Upper lobe of left lung (tissue), 6 donors: ENCODE measurements around the gene PIH1D2. TPM values are rescaled to one million over a fixed set of nuclear protein-coding genes. Genes with fewer than 3 reads are reported as not detected.

ENCODE experiments used
- ATAC-seq, 2 donors: fragments of 200-7000 bp; cut with Tn5 transposase; one replicate each; pipeline ENCODE4 v1.9.1; 2022; ENCODE audit warnings: mild to moderate bottlenecking in 2 of 2, moderate library complexity in 2 of 2; ENCODE audit not compliant: low FRiP score in 2 of 2
- DNase-seq, 2 donors: peaks; one replicate each; pipeline ENCODE4 v3.0.0-alpha.2; 2019 to 2020
- H3K27ac ChIP-seq, 4 donors: fragments of 200-600 bp; sonication (generic); one replicate each; pipeline ENCODE4 v1.5.1; 2016 to 2019
- H3K27me3 ChIP-seq, 4 donors: fragments of 200-600 bp; sonication (generic); one replicate each; pipeline ENCODE4 v1.5.1; 2017 to 2019
- H3K36me3 ChIP-seq, 4 donors: fragments of 200-600 bp; sonication (generic); one replicate each; pipeline ENCODE4 v1.5.1; 2016 to 2019
- H3K4me1 ChIP-seq, 4 donors: fragments of 200-600 bp; sonication (generic); one replicate each; pipeline ENCODE4 v1.5.1; 2018 to 2019
- H3K4me3 ChIP-seq, 4 donors: fragments of 200-600 bp; sonication (generic); one replicate each; pipeline ENCODE4 v1.5.1; 2017 to 2019; ENCODE audit warnings: mild to moderate bottlenecking in 2 of 4, moderate library complexity in 1 of 4
- H3K9me3 ChIP-seq, 4 donors: fragments of 200-600 bp; sonication (generic); one replicate each; pipeline ENCODE4 v1.5.1; 2018 to 2019
- CTCF ChIP-seq, 6 experiments: fragments of 450-650 bp in 4 of 6; fragments of 200-600 bp in 2 of 6; sonication (generic) in 2 of 6; IDR thresholded peaks; one replicate each; pipeline ENCODE4 v1.5.1; 2016 to 2019; ENCODE audit warnings: antibody characterized with exemption in 6 of 6
- EP300 ChIP-seq, 4 donors: sonication (generic); formaldehyde crosslinking; IDR thresholded peaks; one replicate each; pipeline ENCODE4 v1.5.1; 2017; ENCODE audit warnings: antibody characterized with exemption in 4 of 4, control low read depth in 2 of 4
- POLR2A ChIP-seq, 4 donors: fragments of 450-650 bp; IDR thresholded peaks; one replicate each; pipeline ENCODE4 v1.5.1; 2016 to 2017; ENCODE audit warnings: antibody characterized with exemption in 4 of 4, mild to moderate bottlenecking in 2 of 4
- POLR2AphosphoS5 ChIP-seq, 2 donors: sonication (generic); formaldehyde crosslinking; IDR thresholded peaks; one replicate each; pipeline ENCODE4 v1.5.1; 2017; ENCODE audit warnings: antibody characterized with exemption in 2 of 2
- WGBS, 2 donors: methylation state at CpG; one replicate each; pipeline ENCODE4 v1.1.5; 2017 to 2018; 5-methylcytosine and 5-hydroxymethylcytosine counted together
- total RNA-seq, 6 donors: library from RNA; depleted of rRNA in 4 of 6; stranded (reverse); fragments of >200 nt in 4 of 6; gene quantifications; one replicate each; pipeline versions ENCODE4 v1.1.0 to v1.2.1, GENCODE V29; 2016 to 2021
- donor health status: DM: no; HTN: no; CAD: no; lungs with moderate emphysema.
- donor health status: DM: no; HTN: yes; CAD: no; lungs with severe emphysema.

Gene PIH1D2
- total RNA-seq, 6 donors from 2014 or later, result 1.2 to 24.1 (median 4.0) TPM

DNA sequence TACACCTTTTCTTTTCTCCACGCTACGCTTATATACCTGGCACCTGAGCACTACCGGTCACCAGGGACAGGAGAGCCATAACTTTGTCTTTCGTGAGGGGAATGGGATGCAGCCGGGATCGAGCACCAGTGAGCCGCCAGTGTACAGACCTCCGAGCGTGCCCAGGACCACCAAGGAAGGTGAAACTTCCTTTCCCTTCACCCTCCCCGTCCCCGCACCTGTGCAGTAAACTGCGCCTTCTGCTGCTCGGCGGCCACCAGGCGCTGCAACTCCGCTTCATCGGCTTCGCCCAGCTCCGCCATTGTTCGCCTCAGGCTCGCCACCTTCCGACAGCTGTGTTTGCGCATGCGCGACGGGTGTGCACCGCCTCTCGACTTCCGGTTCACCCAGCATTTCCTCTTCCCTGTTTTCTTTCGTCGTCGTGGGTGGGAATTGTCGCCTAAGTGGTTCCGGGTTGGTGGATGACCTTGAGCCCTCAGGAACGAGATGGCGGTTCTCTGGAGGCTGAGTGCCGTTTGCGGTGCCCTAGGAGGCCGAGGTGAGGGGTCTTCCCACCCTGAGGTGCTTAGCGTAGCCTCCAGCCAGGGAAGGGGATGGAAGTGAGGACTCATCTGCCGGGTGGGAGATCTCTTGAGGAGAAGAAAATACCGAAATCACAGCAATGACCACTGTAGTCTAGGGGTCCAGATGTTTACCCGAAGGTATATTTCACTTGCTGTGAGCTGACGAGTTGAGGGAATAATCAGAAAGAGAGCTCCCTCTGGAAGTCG, 12.8 kb upstream of the PIH1D2 start, which contains the start of the genes SDHD and TIMM8B:
Gene SDHD (plus strand): TSS at position 452 of the 770 bp plus-strand sequence. CDS start 35 bp downstream, at position 487.
Gene TIMM8B (minus strand): TSS at position 335 of the 770 bp plus-strand sequence. CDS start 33 bp downstream, at position 302.
- H3K27me3 ChIP-seq, result no peaks in the 10 kb centered on the region
- DNase-seq (peak; percentile 94 to 97), ATAC-seq (peak; percentile 96 to 98)
- peaks cover 25 to 38% (median 33%) of the 10 kb centered on the region in 4 donors for H3K4me1 ChIP-seq
- H3K4me3 ChIP-seq, result peak within 1 kb of the TSS; percentile 56 to 82 (median 73)
- peaks cover 25 to 73% (median 46%) of the 10 kb centered on the region in 4 donors for H3K36me3 ChIP-seq
- peak within 1 kb of the TSS; percentile 77 to 84 (median 84) for H3K27ac ChIP-seq
- H3K9me3 ChIP-seq, result no peaks in the 10 kb centered on the region
- TF ChIP-seq CTCF (IDR thresholded peaks at IDR 0.05) (peak in 5 of 6 experiments; percentile 23 to 71 (median 48)), POLR2A (IDR thresholded peaks at IDR 0.05) (peak in 1 of 4 donors; percentile 76), EP300 (IDR thresholded peaks at IDR 0.05) (no peak), POLR2AphosphoS5 (IDR thresholded peaks at IDR 0.05) (peak; percentile 93 to 94)
- WGBS, 2 donors, result 0% methylated on average over 26 to 45 of the region's 45 CpGs

GRCh38 chr11:112085822-112086421, 12.1 kb upstream of the PIH1D2 start:
- Histone ChIP-seq H3K9me3 (no peaks in the 10 kb centered on the region), H3K4me3 (peak overlapping the region; percentile 56 to 82 (median 73)), H3K27ac (peak overlapping the region; percentile 77 to 84 (median 84)), H3K27me3 (no peaks in the 10 kb centered on the region), H3K36me3 (peaks cover 25 to 73% (median 44%) of the 10 kb centered on the region in 4 donors), H3K4me1 (peaks cover 25 to 38% (median 33%) of the 10 kb centered on the region in 4 donors)
- no peak for TF ChIP-seq POLR2AphosphoS5 (IDR thresholded peaks at IDR 0.05)
- DNase-seq, result peak in 1 of 2 donors; percentile 27
- WGBS, 2 donors, result 6 to 10% methylated on average over 18 to 19 of the region's 19 CpGs
- ATAC-seq, result peak; percentile 56 to 73

- H3K4me1 ChIP-seq, result peaks cover 12 to 19% (median 14%) of the 10 kb centered on the region in 4 donors
- ATAC-seq (no peak), DNase-seq (no peak)
- H3K9me3 ChIP-seq, result no peaks in the 10 kb centered on the region
- TF ChIP-seq POLR2A (IDR thresholded peaks at IDR 0.05) (no peak), CTCF (IDR thresholded peaks at IDR 0.05) (no peak), POLR2AphosphoS5 (IDR thresholded peaks at IDR 0.05) (no peak), EP300 (IDR thresholded peaks at IDR 0.05) (no peak)
- H3K27me3 ChIP-seq, result no peaks in the 10 kb centered on the region
- H3K36me3 ChIP-seq, result peaks cover 23 to 74% (median 49%) of the 10 kb centered on the region in 4 donors
- WGBS, 2 donors, result 78 to 80% methylated on average over 4 of the region's 4 CpGs
- H3K4me3 ChIP-seq, result no peak overlapping the region
- H3K27ac ChIP-seq, result no peak overlapping the region
Observed at GRCh38 chr11:112082729-112083128, 8.9 kb upstream of the PIH1D2 start.

- Histone ChIP-seq H3K36me3 (peaks cover 11 to 54% (median 29%) of the 10 kb centered on the region in 4 donors), H3K4me1 (no peaks in the 10 kb centered on the region), H3K4me3 (no peak overlapping the region), H3K9me3 (no peaks in the 10 kb centered on the region), H3K27ac (no peak overlapping the region), H3K27me3 (no peaks in the 10 kb centered on the region)
- WGBS, 2 donors, result 70 to 83% methylated on average over 1 of the region's 1 CpG
- DNase-seq (no peak), ATAC-seq (no peak)
- TF ChIP-seq CTCF (IDR thresholded peaks at IDR 0.05) (no peak), EP300 (IDR thresholded peaks at IDR 0.05) (no peak), POLR2A (IDR thresholded peaks at IDR 0.05) (no peak), POLR2AphosphoS5 (IDR thresholded peaks at IDR 0.05) (no peak)
Observed at GRCh38 chr11:112062923-112063322, 10.9 kb downstream of the PIH1D2 start.

DNA sequence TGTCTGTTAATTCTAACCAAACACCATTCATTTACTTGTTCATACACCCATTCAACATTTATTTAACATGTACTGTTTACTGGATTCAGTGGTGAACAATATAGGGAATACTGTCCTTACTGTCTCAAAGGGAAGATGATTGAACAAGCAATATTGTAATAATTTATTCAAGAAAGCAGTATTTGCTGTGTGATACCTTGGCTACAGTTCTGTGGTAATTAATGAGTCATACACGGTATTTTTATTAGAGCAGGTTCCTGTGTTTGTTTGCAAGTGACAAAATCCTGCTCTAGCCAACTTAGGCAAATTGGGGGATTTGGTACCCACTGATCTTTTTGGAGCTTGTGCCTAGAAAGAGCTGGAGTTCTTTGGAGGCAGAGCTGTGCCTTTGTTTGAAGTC, 15.7 kb downstream of the PIH1D2 start:
- no peak for DNase-seq
- Histone ChIP-seq H3K27ac (no peak overlapping the region), H3K36me3 (peaks cover 11 to 75% (median 34%) of the 10 kb centered on the region in 4 donors), H3K4me1 (no peaks in the 10 kb centered on the region), H3K27me3 (no peaks in the 10 kb centered on the region), H3K4me3 (no peak overlapping the region), H3K9me3 (no peaks in the 10 kb centered on the region)
- TF ChIP-seq POLR2A (IDR thresholded peaks at IDR 0.05), result no peak
- no peak for TF ChIP-seq EP300 (IDR thresholded peaks at IDR 0.05)
- TF ChIP-seq CTCF (IDR thresholded peaks at IDR 0.05), result no peak
- 38 to 48% methylated on average over 1 of the region's 1 CpG for WGBS, 2 donors
- no peak for ATAC-seq
